Iris pigment epithelial cell (primary cell): ENCODE measurements around the gene KCNIP3.

ENCODE experiments used
- DNase-seq: peaks from one replicate; pipeline ENCODE4 v3.0.0-alpha.2; 2011; ENCODE audit warnings: low read depth

The KCNIP3 gene

GRCh38 chr2:95296011-95296410 is 1.1 kb upstream of the KCNIP3 start:
- DNase-seq = no peak

GRCh38 chr2:95297639-95298395 is 670 bp downstream of the KCNIP3 start:
- no peak for DNase-seq

- DNase-seq = no peak
These were observed 1.5 kb downstream of the KCNIP3 start for GRCh38 chr2:95298486-95299111.

- no peak for DNase-seq
These were observed 2.8 kb downstream of the KCNIP3 start for GRCh38 chr2:95299961-95300360.

GRCh38 chr2:95300450-95300849 is 3.3 kb downstream of the KCNIP3 start:
- no peak for DNase-seq

GRCh38 chr2:95301186-95301585 is 4.0 kb downstream of the KCNIP3 start:
- no peak for DNase-seq

GRCh38 chr2:95301876-95302641 is 4.9 kb downstream of the KCNIP3 start:
- DNase-seq = no peak

- DNase-seq = no peak
These were observed 6.2 kb downstream of the KCNIP3 start for GRCh38 chr2:95303191-95303919.

GRCh38 chr2:95305380-95306061 is 8.4 kb downstream of the KCNIP3 start:
- DNase-seq = no peak

- DNase-seq = no peak
These were observed 9.3 kb downstream of the KCNIP3 start for GRCh38 chr2:95306336-95306895.

- DNase-seq = no peak
These were observed 9.9 kb downstream of the KCNIP3 start for GRCh38 chr2:95307036-95307435.

- no peak for DNase-seq
These were observed 10.7 kb downstream of the KCNIP3 start for GRCh38 chr2:95307878-95308277.

GRCh38 chr2:95308426-95308990 is 11.4 kb downstream of the KCNIP3 start:
- DNase-seq = no peak

- DNase-seq = no peak
These were observed 12.5 kb downstream of the KCNIP3 start for GRCh38 chr2:95309599-95309998.

GRCh38 chr2:95310216-95310615 is 13.1 kb downstream of the KCNIP3 start:
- no peak for DNase-seq

- no peak for DNase-seq
These were observed 13.5 kb downstream of the KCNIP3 start for GRCh38 chr2:95310651-95311050.

GRCh38 chr2:95311815-95312542 is 14.8 kb downstream of the KCNIP3 start:
- no peak for DNase-seq

- no peak for DNase-seq
These were observed 15.5 kb downstream of the KCNIP3 start for GRCh38 chr2:95312543-95313201.

- no peak for DNase-seq
These were observed 16.4 kb downstream of the KCNIP3 start for GRCh38 chr2:95313296-95314131.
